ENCODE results near the gene UGT2B7. TPM values are rescaled to one million over a fixed set of nuclear protein-coding genes. Genes with fewer than 3 reads are reported as not detected.

UGT2B7 gene
- total RNA-seq, 4 donors from 2014 or later, result not detected

GRCh38 chr4:69154021-69154420 is 57.7 kb downstream of the UGT2B7 start:
- Histone ChIP-seq H3K4me3 (replicated peaks in 1 of 3) (no peak overlapping the region), H3K4me1 (no peaks in the 10 kb centered on the region), H3K27me3 (no peaks in the 10 kb centered on the region), H3K27ac (no peak overlapping the region), H3K9me3 (no peaks in the 10 kb centered on the region), H3K36me3 (no peaks in the 10 kb centered on the region)
- intact Hi-C loops (cut with DNase I), result no loop called here
- TF ChIP-seq, protein P1, sequence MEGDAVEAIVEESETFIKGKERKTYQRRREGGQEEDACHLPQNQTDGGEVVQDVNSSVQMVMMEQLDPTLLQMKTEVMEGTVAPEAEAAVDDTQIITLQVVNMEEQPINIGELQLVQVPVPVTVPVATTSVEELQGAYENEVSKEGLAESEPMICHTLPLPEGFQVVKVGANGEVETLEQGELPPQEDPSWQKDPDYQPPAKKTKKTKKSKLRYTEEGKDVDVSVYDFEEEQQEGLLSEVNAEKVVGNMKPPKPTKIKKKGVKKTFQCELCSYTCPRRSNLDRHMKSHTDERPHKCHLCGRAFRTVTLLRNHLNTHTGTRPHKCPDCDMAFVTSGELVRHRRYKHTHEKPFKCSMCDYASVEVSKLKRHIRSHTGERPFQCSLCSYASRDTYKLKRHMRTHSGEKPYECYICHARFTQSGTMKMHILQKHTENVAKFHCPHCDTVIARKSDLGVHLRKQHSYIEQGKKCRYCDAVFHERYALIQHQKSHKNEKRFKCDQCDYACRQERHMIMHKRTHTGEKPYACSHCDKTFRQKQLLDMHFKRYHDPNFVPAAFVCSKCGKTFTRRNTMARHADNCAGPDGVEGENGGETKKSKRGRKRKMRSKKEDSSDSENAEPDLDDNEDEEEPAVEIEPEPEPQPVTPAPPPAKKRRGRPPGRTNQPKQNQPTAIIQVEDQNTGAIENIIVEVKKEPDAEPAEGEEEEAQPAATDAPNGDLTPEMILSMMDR (IDR thresholded peaks at IDR 0.05), result no peak
- no peak for TF ChIP-seq POLR2A (IDR thresholded peaks at IDR 0.05)
- no peak for DNase-seq
- WGBS, 2 donors, result 88 to 91% methylated on average over 4 of the region's 4 CpGs

- no peaks in the 10 kb centered on the region for H3K4me1 ChIP-seq
- H3K27me3 ChIP-seq, result no peaks in the 10 kb centered on the region
- H3K27ac ChIP-seq, result no peak overlapping the region
- WGBS, 2 donors, result 80 to 86% methylated on average over 2 of the region's 2 CpGs
- H3K36me3 ChIP-seq, result no peaks in the 10 kb centered on the region
- intact Hi-C loops (cut with DNase I), result no loop called here
- H3K9me3 ChIP-seq, result no peaks in the 10 kb centered on the region
- TF ChIP-seq POLR2A (IDR thresholded peaks at IDR 0.05), result no peak
- TF ChIP-seq, protein P1 (IDR thresholded peaks at IDR 0.05), result no peak
- H3K4me3 ChIP-seq (replicated peaks in 1 of 3), result no peak overlapping the region
- no peak for DNase-seq
These were observed 60.6 kb downstream of the UGT2B7 start for GRCh38 chr4:69156913-69157312.

Other genes with a start within 250 kb of the UGT2B7 start
- gene UGT2A3, start 144.7 kb upstream of the UGT2B7 start, total RNA-seq, result not detected
- gene UGT2B11, start 118.3 kb downstream of the UGT2B7 start, total RNA-seq, result under 1 TPM; 0.13 to 0.92 (median 0.47) TPM
- not detected for gene UGT2B28, start 184.0 kb downstream of the UGT2B7 start, total RNA-seq